Measurements from ENCODE around the gene CTDSPL.

Gene CTDSPL

DNA sequence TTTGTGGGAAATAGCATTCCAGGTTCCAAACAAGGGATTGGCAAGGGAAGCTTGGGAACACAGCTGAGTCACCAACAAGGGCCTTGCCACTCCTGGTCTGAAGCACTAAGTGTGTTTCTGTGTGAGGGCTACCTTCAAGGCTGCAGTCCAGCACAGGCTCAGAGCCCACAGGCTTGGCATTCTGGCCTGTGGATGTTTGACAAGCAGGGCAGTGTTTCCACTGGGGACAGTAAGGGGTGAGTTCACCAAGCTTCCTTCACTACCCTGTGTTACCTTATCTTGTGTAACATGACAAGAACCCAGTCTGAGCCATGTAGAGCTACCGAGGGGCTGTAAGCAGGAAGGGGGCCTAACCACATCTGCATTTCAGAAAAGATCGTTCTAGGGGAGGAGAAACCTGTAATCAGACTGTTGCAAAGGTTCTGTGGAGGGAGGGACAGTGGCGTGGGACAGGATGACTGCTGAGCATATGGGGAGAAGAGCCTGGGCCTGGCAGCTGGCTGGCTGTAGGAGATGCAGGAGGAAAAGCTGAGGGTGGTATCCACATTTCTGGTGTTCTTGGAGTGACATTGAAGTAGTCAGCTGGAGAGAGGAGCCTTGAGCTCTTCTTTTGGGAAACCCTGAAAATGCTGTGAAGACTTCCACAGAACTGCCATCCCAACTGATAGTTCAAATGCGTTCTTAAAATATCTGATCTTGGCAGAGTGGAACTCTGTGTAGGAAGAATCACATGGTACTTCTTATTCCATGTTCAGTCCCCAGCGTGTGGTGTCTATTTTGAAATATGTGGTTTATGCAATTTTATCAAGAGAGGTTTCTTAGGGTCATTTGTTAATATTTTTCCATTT is 61.3 kb downstream of the CTDSPL start:
- intact Hi-C loops (cut with micrococcal nuclease): no loop called here
- H3K36me3 Mint-ChIP-seq (ENCODE audit: low read depth): no peaks in the 10 kb centered on the region
- peaks cover 8% of the 10 kb centered on the region for H3K4me1 Mint-ChIP-seq (ENCODE audit: low read depth)
- no peak overlapping the region for H3K4me3 Mint-ChIP-seq
- no peaks in the 10 kb centered on the region for H3K27me3 Mint-ChIP-seq
- H3K27ac Mint-ChIP-seq: no peak overlapping the region
- H3K9me3 Mint-ChIP-seq: no peaks in the 10 kb centered on the region

DNA sequence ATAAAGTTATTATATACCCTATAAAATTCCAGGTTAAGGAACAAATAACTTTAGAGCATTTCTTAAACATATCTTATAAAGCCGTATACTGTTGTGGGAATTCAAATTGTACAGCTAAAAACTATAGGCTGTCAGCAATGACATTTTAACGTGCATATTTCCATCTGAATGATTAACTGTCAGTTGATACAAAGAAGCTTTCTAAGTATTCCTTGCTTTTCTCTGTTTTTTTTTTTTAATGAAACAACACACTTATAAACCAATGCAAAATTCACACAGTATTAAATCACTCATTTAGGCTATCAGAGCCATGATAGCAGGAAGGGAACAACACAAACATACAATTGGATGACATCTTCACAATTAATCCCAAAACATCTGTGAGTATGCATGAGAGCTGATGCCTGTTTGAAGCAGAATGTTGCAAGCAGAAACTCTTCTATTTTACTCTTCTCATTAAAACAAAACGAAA is 61.9 kb downstream of the CTDSPL start:
- Mint-ChIP-seq H3K27me3 (no peaks in the 10 kb centered on the region), H3K27ac (no peak overlapping the region), H3K36me3 (ENCODE audit: low read depth) (no peaks in the 10 kb centered on the region), H3K4me1 (ENCODE audit: low read depth) (peaks cover 8% of the 10 kb centered on the region), H3K9me3 (no peaks in the 10 kb centered on the region), H3K4me3 (no peak overlapping the region)
- intact Hi-C loops (cut with micrococcal nuclease): no loop called here

DNA sequence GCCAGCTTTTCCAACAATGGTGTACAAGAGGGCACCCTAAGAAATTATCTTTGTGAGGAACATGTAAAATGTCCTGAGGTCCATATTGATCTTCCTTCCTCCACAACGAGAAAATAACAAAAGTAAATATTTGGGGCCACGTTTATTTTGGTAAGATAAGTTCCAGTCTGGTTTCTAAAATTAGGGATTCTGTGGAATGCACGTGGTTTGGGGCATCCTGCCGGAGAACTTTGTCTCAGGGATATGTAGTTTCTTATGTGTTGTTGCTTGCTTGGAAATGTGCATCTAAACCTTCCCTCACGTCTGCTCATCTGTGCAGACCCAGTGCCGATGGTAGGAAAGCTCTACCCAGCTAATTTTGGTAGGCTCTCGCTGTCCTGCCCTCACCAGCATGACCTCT is 62.8 kb downstream of the CTDSPL start:
- Mint-ChIP-seq H3K4me3 (no peak overlapping the region), H3K27me3 (no peaks in the 10 kb centered on the region), H3K4me1 (ENCODE audit: low read depth) (peaks cover 8% of the 10 kb centered on the region), H3K27ac (no peak overlapping the region), H3K36me3 (ENCODE audit: low read depth) (no peaks in the 10 kb centered on the region), H3K9me3 (no peaks in the 10 kb centered on the region)
- intact Hi-C loops (cut with micrococcal nuclease): no loop called here

DNA sequence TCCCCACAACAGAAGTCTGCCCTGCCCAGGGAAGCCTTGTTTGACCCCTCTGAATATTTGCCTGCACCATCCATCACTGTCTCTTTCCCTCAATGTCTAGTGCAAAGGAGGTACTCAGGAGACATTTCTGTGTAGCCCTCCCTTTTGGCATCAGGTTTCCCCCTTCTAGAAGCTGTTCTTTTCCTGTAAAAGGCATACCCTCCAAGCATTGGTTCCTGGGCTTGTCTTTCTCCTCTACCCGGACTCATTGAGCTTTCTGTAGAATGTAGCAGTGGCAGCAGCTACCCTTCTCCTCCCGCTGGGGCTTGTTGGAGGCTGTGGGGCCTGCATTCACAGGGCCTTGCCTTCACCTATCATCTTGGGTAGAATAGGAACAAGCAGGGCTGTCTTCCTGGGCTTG is 63.5 kb downstream of the CTDSPL start:
- H3K4me1 Mint-ChIP-seq (ENCODE audit: low read depth): peaks cover 8% of the 10 kb centered on the region
- intact Hi-C loops (cut with micrococcal nuclease): no loop called here

DNA sequence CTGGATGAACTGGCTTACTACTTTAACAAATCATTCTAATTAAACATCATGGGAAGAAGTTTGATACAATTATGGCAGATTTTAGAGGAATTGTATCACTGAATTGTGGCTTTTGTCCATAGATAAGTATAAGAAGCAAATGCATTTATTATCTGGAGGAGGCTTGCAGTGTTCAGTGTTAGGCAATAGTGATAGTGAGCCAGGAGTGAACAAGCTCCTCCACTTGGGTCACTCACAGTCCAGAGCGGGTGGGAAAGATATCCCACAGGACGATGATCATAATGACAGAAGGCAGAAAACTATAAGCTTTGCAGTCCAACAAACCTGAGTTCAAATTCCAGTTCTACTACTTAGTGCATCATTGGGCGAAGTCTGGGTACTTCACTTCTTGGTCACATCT is 64.9 kb downstream of the CTDSPL start:
- H3K9me3 Mint-ChIP-seq: no peaks in the 10 kb centered on the region
- no peak overlapping the region for H3K4me3 Mint-ChIP-seq
- H3K27me3 Mint-ChIP-seq: no peaks in the 10 kb centered on the region
- H3K4me1 Mint-ChIP-seq (ENCODE audit: low read depth): peaks cover 8% of the 10 kb centered on the region
- H3K27ac Mint-ChIP-seq: no peak overlapping the region
- no peaks in the 10 kb centered on the region for H3K36me3 Mint-ChIP-seq (ENCODE audit: low read depth)
- intact Hi-C loops (cut with micrococcal nuclease): no loop called here

More for the DNA sequence above, 63.5 kb downstream of the CTDSPL start:
- no peaks in the 10 kb centered on the region for H3K27me3 Mint-ChIP-seq
- no peak overlapping the region for H3K27ac Mint-ChIP-seq
- H3K4me3 Mint-ChIP-seq: no peak overlapping the region
- H3K36me3 Mint-ChIP-seq (ENCODE audit: low read depth): no peaks in the 10 kb centered on the region
- H3K9me3 Mint-ChIP-seq: no peaks in the 10 kb centered on the region

DNA sequence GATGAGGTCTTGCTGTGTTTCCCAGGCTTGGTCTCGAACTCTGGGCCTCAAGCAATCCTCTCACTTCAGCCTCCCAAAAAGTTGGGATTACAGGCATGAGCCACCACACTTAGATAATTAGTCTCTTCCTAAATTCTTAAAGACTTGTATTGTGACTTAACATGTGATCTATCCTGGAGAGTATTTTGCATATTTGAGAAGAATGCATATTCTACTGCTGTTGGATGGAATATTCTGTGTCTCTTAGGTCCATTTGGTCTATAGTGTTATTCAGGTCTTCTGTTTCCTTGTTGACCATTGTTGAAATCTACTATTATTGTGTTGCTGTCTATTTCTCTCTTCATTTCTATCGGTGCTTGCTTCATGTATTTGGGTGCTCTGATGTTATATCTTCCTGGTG is 68.8 kb downstream of the CTDSPL start:
- no peak overlapping the region for H3K4me3 Mint-ChIP-seq
- intact Hi-C loops (cut with micrococcal nuclease): no loop called here
- H3K36me3 Mint-ChIP-seq (ENCODE audit: low read depth): no peaks in the 10 kb centered on the region
- H3K9me3 Mint-ChIP-seq: no peaks in the 10 kb centered on the region
- H3K27ac Mint-ChIP-seq: no peak overlapping the region
- H3K27me3 Mint-ChIP-seq: no peaks in the 10 kb centered on the region
- peaks cover 4% of the 10 kb centered on the region for H3K4me1 Mint-ChIP-seq (ENCODE audit: low read depth)

DNA sequence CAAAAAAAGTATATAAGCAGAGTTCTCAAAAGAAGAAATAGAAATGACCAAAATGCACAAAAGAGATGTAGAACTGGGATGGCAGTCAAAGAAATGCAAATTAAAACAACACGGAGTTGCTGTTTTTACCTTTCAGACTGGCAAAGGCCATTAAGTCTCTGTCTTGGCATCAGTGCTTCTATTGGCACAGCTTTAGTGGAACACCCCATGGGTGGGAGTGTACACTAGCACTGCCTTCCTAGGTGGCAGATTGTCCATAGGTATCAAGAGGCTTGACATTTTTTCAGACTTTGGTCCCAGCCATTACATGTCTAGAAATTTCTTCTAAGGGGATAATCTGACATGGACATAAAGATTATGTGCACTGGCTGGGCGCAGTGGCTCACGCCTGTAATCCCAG is 70.8 kb downstream of the CTDSPL start:
- intact Hi-C loops (cut with micrococcal nuclease): no loop called here
- H3K36me3 Mint-ChIP-seq (ENCODE audit: low read depth): no peaks in the 10 kb centered on the region
- no peaks in the 10 kb centered on the region for H3K27me3 Mint-ChIP-seq
- no peaks in the 10 kb centered on the region for H3K9me3 Mint-ChIP-seq
- peaks cover 7% of the 10 kb centered on the region for H3K4me1 Mint-ChIP-seq (ENCODE audit: low read depth)
- no peak overlapping the region for H3K4me3 Mint-ChIP-seq
- no peak overlapping the region for H3K27ac Mint-ChIP-seq

DNA sequence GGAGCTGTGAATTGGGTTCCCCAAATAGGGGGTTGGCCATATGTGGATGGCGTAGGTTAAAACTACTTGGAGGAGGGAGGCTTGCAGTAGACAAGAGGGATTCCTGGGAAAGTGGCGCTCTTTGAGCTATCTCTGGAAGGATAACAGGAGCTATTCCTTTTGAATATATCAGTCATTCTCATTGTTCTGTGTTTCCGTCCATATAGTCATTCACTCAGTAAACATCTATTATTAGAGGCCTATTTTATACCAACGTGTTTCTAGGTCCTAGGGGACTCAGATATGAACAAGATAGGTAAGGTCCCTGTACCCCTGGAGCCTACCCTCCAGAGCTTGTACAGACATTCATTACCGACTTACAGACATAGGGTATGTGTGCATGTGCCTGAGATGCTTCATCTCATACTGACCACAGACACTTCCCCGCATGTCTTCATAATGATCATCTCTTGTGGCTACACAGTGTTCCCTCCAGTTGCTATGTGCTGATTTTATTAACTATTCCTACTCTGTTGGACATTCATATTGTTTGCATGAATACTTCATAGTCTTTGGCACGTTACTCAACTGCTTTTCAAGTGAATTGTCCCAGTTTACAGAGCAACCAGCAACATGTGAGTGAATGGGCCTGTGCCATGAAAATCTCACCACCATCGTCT is 73.1 kb downstream of the CTDSPL start:
- intact Hi-C loops (cut with micrococcal nuclease): no loop called here
- Mint-ChIP-seq H3K27ac (no peak overlapping the region), H3K27me3 (no peaks in the 10 kb centered on the region), H3K4me1 (ENCODE audit: low read depth) (peaks cover 7% of the 10 kb centered on the region), H3K9me3 (no peaks in the 10 kb centered on the region), H3K4me3 (no peak overlapping the region), H3K36me3 (ENCODE audit: low read depth) (no peaks in the 10 kb centered on the region)

DNA sequence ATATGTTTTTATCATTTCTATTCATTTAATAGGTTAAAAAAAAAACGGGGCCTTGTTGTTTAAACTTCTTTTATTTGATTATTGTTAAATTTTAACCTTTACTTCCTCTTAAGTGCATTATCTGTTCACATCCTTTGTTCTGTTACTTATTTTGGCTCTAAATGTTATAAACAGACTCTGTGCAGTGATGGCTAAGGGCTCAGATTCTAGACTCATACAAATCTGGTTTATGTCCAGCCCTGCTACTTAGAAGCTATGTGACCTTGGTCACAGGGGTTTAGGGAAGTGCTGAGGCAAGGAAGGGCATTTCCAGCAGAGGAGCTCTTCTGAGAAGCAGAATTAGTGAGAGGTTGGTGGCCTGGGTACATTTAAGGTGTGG is 73.6 kb downstream of the CTDSPL start:
- H3K4me3 Mint-ChIP-seq: no peak overlapping the region
- H3K9me3 Mint-ChIP-seq: no peaks in the 10 kb centered on the region
- intact Hi-C loops (cut with micrococcal nuclease): no loop called here

DNA sequence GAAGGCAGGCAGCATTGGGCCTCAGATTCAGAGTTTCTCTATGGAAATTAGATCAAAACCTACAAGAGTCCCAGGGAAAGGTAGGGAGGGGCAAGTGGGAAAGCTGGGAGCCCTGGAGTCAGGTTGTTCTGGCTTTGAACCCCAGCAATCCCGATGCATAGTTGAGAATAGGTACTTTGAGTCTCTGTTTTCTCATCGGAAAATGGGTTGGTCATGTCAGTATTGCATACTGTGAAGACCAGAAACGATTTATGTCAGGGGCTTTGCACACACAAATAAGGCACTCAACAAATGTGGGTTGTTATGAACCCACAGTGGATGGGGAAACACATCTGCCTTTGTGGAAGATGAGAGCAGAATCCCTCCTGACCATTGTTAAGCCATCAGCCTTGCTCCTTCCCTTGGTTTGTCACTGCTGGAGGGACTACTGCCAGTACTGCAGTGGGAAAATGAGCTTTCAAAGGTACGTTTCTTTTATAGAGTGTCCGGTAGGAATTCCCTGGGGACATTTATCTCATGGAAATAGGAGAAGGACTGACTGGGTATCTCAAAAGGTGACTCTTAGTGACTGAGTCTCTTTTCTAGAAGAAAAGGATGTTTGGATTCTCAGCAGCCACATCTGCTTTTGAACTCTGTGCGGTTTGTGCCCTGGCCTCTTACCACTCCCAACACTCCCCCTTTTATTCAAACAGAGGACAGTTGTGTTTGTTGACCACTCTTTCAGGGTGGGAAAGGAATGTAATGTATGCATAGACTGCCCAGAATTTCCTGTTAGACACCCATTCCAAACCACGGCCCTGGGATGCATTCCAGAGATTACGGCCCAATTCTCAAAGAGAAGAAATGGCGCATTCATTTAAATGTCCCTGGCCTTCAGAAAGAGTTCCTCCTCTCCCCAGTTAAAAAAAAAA is 74.3 kb downstream of the CTDSPL start:
- H3K36me3 Mint-ChIP-seq (ENCODE audit: low read depth): no peaks in the 10 kb centered on the region
- no peak overlapping the region for H3K27ac Mint-ChIP-seq
- peaks cover 7% of the 10 kb centered on the region for H3K4me1 Mint-ChIP-seq (ENCODE audit: low read depth)
- no peak overlapping the region for H3K4me3 Mint-ChIP-seq
- intact Hi-C loops (cut with micrococcal nuclease): no loop called here
- no peaks in the 10 kb centered on the region for H3K27me3 Mint-ChIP-seq
- H3K9me3 Mint-ChIP-seq: no peaks in the 10 kb centered on the region

More for the DNA sequence above, 73.6 kb downstream of the CTDSPL start:
- no peak overlapping the region for H3K27ac Mint-ChIP-seq
- no peaks in the 10 kb centered on the region for H3K36me3 Mint-ChIP-seq (ENCODE audit: low read depth)
- H3K27me3 Mint-ChIP-seq: no peaks in the 10 kb centered on the region
- H3K4me1 Mint-ChIP-seq (ENCODE audit: low read depth): peaks cover 7% of the 10 kb centered on the region

DNA sequence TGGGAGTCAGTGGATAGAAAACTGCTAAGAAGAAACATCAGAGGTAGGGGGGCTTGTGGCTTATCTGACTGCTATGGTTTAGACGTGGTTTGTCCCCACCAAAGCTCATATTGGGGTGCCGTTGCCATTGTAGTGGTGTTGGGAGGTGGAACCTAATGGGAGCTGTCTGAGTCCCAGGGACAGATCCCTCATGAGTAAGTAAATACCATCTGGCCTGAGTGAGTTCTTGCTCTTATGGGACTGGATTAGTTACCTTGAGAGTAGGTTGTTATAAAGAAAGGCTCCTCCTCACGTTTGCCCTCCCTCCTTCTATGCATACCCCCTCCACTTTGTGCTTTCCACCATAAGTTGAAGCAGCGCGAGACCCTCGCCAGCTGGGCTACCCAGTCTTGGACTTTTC is 75.5 kb downstream of the CTDSPL start:
- peaks cover 7% of the 10 kb centered on the region for H3K4me1 Mint-ChIP-seq (ENCODE audit: low read depth)
- no peak overlapping the region for H3K27ac Mint-ChIP-seq
- intact Hi-C loops (cut with micrococcal nuclease): no loop called here
- H3K27me3 Mint-ChIP-seq: no peaks in the 10 kb centered on the region
- no peak overlapping the region for H3K4me3 Mint-ChIP-seq
- H3K9me3 Mint-ChIP-seq: no peaks in the 10 kb centered on the region
- no peaks in the 10 kb centered on the region for H3K36me3 Mint-ChIP-seq (ENCODE audit: low read depth)

DNA sequence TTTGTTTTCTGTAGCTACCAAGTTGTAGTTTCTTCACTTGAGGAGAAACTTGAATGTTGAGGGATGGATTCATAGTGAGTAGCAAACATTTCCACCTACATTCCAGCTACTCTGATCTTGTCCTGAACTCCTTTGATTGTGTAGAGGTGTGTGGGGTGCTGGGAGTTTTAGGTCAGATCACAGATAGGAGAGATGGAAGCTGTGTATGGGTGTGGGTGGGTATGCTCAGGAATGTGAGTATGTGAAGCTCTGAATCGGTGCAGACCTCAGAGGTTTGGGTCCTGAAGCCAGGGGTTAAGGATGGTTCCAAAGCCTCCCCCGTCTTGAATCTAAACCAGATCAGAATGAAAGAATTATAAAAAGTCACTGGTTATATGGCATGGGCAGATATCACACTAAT is 76.3 kb downstream of the CTDSPL start:
- intact Hi-C loops (cut with micrococcal nuclease): no loop called here
- Mint-ChIP-seq H3K27me3 (no peaks in the 10 kb centered on the region), H3K9me3 (no peaks in the 10 kb centered on the region), H3K27ac (no peak overlapping the region), H3K4me1 (ENCODE audit: low read depth) (peaks cover 7% of the 10 kb centered on the region), H3K36me3 (ENCODE audit: low read depth) (no peaks in the 10 kb centered on the region), H3K4me3 (no peak overlapping the region)

DNA sequence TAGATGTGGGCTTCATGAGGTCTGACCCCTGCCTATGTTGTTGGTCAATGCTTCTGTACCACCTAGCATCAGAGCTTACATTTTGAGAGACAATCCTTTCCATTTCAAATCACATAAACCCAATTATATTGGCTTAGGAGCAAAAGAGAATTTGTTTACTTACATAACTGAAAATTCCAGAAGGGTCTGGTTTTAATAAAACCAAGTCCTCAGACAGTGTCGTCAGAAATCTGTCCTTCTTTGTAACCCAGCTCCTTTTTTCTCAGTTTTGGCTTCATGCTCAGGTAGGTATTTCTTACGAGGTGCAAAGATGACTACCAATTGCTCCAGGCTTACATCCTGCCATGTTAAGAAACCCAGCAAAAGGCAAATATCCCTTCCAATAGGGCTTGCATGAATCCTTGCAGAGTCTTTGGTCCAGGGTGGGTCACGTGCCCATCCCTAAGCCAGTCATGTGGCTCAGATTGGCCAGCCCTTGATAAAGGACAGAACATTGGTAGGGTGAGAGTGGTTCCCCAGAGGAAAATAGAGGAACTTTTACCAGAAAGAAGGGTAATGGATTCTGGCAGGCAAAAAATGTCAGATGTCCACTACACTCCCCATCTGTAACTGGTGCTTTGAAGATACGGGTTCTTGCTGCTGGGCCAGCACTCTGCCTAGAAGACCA is 78.7 kb downstream of the CTDSPL start:
- Mint-ChIP-seq H3K4me3 (no peak overlapping the region), H3K36me3 (ENCODE audit: low read depth) (no peaks in the 10 kb centered on the region), H3K27me3 (no peaks in the 10 kb centered on the region), H3K27ac (no peak overlapping the region), H3K9me3 (no peaks in the 10 kb centered on the region), H3K4me1 (ENCODE audit: low read depth) (peaks cover 19% of the 10 kb centered on the region)
- intact Hi-C loops (cut with micrococcal nuclease): no loop called here

Measured in dendritic cell treated with granulocyte-macrophage colony-stimulating factor and Interleukin-4, amounts not matched to agents 40 ng/mL and 50 ng/mL, for 4 days (primary cell).